ENCODE results near the gene U2AF1L4.

- TF ChIP-seq POLR2A (IDR thresholded peaks at IDR 0.05): no peak
- TF ChIP-seq POLR2AphosphoS5 (IDR thresholded peaks at IDR 0.05; ENCODE audit: insufficient read depth in 1 of 2, low read depth in 1 of 2): no peak
- TF ChIP-seq CTCF (IDR thresholded peaks at IDR 0.05): no peak
Observed at GRCh38 chr19:35738021-35738886, 7.0 kb downstream of the U2AF1L4 start.
